EH (cell line): ENCODE measurements around the gene TEDC2.
A peak's percentile ranks its signal among the peaks of the same experiment; 100 is the strongest.

Experiments
- DNase-seq: peaks from one replicate; pipeline ENCODE4 v3.0.0-alpha.2; 2015; ENCODE audit warnings: low read depth

The TEDC2 gene

DNA sequence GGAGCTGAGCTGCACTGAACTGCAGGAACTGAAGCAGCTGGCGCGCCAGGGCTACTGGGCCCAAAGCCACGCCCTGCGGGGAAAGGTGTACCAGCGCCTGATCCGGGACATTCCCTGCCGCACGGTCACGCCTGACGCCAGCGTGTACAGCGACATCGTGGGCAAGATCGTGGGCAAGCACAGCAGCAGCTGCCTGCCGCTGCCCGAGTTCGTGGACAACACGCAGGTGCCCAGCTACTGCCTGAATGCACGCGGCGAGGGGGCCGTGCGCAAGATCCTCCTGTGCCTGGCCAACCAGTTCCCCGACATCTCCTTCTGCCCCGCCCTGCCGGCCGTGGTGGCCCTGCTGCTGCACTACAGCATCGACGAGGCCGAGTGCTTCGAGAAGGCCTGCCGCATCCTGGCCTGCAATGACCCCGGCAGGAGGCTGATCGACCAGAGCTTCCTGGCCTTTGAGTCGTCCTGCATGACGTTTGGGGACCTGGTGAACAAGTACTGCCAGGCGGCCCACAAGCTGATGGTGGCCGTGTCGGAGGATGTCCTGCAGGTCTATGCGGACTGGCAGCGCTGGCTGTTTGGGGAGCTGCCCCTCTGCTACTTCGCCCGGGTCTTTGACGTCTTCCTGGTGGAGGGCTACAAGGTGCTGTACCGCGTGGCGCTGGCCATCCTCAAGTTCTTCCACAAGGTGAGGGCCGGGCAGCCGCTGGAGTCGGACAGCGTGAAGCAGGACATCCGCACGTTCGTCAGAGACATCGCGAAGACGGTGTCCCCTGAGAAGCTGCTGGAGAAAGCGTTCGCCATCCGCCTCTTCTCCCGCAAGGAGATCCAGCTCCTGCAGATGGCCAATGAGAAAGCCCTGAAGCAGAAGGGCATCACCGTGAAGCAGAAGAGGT lies 36.6 kb downstream of the TEDC2 start:
- DNase-seq = no peak

DNA sequence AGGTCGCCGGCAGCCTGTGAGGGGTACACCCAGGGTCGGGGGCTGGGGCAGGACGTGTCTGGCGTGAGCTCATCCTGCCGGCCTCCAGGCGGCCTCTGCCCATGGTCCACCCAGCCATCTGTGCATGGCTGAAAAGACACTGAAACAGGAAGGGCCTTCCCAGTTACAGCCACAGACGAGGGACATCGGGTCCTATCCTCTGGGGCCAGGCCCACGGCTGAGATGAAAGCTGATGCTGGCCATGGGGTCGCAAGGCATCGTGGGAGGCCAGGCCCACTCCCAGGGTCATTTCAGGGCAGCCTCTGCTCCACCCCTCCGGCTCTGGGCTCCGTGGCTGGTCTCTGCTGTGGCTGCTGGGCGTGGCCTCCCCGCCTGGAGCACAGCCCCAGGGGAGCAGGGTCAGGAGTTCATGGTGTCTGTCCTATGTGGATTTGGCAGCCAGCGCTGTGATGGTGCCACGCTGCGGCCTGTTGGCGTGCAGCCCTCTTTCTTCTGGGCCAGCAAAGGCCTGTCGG lies 37.3 kb downstream of the TEDC2 start:
- no peak for DNase-seq

DNA sequence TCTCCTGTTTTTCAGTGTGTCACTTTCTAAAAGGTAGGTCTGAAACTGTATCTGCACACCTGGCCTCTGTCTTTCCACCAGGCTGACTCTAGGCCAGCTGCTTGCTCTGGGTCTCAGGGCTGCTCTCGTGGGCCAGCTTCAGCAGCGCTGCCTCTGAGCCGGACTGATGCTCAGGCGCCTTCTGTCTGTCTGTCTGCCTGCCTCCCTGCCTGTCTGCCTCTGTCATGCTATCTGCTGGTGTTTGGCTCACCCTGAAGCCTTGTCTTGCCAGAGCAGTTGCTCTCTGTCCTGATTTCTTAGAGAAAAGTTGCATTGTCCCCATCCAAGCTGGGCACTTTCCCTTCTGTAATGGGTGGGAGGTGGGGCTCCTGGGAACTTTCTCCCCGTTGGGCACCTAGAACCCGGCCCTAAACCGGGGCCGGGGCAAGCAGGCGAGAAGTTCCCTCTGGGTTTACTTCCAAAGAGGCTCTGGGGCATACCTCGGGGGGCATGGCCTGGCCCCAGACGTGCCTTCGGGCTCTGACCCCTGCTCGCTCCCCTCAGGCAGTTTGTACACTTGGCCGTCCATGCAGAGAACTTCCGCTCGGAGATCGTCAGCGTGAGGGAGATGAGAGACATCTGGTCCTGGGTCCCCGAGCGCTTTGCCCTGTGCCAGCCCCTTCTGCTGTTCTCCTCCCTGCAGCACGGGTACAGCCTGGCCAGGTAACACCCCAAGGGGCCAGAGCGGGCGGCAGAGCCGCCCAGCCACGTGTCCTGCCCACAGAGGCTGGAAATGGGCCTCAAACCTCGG lies 38.0 kb downstream of the TEDC2 start:
- no peak for DNase-seq

DNA sequence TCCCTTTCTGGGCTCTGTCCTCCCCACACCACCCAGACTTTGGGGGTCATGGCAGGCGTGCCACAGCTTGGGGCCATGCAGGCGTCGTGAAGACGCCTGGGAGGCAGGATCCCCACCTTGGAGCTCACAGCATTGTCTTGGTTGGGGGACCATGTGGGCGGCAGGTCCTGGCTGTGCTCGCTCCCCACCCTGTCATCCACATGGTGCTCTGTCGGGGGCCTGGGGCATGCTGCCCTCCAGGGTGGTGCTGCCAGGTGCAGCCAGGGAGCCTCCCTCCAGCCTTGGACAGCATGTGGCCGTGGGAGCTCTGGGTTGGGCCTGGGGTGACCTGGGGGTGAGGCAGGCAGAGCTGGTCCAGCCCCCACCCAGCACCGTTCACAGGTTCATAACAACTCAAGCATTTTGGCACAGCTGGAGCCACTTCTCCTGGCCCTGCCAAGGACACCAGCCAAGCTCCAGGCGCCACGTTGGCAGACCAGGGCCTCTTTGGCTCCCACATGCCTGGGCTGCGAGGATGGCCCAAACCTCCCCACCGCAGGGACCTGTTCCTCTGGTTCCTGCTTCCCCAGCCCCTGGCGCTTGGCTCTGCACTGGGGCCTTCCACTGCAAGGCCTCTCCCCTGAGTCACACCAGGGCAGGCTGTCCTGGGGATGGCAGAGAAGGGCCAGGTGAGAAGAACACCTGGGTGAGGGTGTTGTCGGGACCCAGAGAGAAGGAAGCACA lies 38.8 kb downstream of the TEDC2 start:
- DNase-seq = no peak

DNA sequence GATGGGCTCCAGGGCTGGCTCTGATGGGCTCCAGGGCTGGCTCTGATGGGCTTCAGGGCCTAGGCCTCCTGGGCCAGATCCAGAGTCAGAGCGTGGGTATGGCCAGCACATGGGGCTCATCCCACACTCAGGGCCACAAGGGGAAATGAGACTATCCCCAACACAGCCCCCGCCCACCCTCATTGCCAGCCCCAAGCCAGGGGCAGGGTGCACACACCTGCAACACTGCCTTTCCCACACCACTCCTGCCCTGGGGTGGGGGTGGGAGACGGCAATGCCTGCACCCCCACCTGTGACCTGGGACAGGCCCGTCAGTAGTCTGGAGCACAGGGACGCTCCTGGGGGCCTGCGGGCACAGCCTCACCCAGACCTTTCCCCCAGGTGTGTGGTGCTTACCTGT lies 39.5 kb downstream of the TEDC2 start:
- no peak for DNase-seq

DNA sequence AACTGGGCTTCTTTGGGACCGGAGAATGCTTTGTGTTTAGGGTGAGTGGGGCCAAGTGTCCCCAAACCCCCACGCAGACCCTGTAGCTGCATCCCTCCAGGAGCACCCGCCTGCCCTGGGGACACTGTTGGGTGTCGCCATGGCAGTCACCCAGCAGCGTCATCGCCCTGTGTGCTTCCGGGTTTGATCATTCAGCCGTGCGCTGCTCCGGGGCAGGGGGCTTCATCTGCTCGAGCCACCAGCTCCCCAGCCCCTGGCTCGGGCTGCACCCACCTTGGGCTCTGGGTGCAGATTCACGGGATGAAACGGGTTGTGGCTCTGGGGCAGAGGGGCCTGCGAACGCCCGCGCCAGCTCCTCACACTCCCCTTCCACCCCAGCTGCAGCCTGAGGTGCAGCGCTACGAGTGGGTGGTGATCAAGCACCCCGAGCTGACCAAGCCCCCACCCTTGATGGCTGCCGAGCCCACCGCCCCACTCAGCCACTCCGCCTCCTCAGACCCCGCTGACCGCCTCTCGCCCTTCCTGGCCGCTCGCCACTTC lies 40.1 kb downstream of the TEDC2 start:
- DNase-seq = no peak

DNA sequence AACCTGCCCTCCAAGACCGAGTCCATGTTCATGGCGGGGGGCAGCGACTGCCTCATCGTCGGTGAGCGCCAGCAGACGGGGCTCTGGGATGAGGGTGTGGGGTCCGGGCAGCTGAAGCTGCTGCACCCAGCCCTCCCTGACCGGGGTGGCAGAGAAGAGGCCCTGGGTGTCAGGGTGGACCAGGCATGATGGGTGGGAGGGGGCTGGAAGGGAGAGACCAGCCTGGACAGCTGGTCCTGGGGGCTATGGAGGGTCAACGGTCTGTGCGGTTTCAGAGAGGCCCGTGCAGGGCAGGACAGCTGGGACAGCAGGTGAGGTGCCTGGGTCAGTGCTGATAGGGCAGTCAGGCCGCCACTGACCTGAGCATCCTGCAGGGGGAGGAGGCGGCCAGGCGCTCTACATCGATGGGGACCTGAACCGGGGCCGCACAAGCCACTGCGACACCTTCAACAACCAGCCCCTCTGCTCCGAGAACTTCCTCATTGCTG lies 40.6 kb downstream of the TEDC2 start:
- DNase-seq = no peak

DNA sequence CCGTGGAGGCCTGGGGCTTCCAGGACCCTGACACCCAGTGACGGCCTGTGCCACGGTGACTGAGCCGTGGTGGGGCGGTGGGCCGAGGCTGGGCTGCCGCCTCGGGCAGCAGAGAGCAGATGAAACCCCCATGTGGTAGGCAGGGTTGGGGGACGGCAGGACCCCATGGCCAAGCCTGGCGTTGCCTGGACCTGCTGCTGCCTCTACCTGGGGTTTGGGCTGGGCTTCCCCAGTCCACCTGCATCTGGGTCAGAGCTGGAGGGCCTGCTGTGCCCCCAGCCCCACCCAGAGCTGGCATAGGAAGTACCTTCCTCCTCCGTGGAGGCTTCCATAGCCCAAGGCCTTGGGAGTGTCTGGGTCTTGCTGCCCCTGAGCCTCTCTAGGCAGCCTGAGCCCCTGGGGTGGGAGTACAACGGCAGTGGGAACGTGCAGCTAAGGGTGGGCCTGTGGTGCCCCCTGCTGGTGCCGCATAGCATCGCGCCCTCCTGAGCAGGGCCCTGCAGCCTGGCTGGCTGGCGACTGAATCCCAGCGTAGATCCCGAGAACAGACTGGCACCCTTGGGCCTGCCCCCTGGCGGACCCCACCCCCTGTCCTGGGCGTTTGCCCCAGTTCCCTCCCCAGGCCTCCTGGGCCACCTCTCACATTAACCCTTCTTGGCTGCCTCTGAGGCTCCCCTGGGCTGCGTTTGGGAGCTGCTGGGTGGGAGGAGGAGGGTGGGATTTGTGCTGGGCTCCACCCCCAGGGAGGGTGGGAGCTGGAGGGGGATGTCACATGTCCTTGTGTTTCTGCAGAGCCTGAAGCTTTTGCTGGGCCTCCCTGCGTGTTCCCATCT lies 41.2 kb downstream of the TEDC2 start:
- peak; percentile 75 for DNase-seq

DNA sequence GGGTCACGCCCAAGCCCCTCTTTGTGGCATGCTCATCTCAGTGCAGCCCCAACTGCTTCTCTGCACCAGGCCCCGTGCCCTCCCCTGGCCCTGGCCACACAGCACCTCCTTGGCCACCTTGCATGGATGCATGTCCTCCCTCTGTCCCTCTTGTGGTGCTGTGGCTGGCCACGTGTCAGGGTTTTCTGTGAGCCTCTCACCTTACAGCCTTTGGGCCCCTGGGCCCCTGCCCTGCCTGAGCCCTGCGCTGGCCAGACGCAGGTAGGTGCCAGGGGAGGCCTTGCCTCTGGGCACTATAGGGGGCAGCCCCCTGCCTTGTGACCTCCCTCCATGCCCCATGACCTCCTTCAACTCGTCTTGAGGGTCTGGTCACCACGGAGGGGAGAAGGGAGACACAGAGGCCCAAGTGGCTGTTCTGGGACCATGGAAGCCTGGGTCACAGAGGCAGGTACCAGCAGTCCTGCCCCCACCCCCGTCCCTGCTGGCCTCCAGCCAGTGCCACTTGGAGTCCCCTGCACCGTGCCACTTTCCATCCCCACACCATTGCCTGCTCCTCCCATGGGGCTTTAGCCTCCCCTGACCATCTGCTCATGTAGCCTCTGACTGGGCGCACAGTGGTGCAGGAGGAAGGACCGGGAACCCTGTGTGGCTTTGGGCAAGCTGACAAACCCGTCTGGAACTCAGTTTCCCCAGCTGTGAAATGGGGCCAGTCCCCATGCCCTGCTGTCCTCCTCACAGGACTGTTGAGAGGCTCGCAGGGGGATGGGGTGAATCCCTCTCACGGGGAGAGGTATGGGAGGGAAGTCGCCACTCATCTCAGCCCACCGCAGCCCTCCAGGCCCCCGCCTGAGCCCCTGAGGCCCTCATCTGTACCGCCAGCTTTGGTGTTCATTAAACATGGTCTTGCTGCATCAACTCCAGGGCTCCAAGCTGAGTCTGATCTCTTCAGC lies 42.3 kb downstream of the TEDC2 start:
- no peak for DNase-seq

DNA sequence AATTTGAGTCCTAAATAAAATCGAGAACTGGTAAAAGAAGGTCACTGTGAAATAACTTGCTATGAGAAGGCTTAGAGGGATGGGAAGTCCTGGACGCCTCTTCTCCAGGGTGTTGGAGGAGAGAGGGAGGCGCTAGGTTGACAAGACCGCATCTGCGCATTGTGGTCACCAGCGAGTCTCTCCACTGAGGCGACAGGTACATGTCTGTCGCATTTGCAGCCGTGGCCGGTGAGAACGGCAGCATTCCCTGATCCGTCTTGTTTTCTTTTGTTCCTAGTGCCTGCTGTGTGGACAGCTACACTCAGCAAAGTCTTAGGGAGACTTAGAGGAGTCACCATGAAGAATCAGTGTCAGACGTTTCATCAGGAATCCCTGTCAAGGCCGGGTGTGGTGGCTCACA lies 45.8 kb downstream of the TEDC2 start:
- DNase-seq = no peak

DNA sequence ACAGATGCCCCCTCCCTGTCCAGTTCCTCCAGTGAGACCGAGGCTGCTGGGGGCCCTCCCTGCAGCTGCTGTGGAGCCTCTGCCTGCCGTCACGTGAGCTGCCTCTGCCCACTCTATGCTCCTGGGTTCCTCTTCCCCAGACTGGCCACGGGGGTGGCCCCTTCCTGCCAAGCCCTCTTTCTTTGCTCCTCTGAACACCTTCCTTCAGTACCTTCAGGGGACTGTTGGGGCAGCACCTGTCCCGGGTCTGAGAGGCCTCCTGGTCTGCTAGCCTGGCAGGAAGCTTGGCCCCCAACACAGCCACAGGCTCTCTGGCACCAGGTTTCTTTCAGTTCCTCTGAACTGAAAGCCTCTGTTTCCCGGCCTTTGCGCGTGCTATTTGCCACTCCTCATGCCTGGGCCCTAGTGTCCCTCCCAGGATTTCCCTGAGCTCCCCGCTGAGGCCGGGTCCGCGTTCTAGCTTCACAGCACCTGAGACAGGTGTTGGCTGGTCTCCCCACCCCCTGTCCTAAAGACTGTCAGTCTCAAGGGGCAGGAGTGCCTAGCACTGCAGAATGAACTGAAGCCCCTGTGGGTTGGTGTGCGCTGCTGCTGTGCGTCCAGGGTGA lies 47.2 kb downstream of the TEDC2 start:
- no peak for DNase-seq

DNA sequence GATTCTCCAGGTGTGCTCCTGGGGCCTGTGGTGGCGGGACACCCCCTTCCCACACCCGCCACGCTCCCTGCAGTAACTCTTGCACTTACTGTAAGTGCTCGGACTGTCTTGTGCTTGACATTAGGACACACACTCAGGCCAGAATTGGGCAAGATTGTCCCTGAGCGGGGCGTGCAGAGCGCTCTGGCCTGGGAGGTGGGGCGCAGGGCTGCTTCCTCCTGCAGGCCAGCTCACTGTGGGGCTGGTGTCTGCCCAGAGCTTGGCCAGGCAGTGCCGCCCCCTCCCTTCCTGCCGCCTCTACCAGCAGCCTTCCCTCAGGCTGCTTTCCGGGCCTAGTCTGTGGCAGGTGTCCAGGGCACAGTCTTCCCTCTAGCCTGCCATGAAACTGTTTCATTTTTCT lies 47.8 kb downstream of the TEDC2 start:
- DNase-seq = no peak

DNA sequence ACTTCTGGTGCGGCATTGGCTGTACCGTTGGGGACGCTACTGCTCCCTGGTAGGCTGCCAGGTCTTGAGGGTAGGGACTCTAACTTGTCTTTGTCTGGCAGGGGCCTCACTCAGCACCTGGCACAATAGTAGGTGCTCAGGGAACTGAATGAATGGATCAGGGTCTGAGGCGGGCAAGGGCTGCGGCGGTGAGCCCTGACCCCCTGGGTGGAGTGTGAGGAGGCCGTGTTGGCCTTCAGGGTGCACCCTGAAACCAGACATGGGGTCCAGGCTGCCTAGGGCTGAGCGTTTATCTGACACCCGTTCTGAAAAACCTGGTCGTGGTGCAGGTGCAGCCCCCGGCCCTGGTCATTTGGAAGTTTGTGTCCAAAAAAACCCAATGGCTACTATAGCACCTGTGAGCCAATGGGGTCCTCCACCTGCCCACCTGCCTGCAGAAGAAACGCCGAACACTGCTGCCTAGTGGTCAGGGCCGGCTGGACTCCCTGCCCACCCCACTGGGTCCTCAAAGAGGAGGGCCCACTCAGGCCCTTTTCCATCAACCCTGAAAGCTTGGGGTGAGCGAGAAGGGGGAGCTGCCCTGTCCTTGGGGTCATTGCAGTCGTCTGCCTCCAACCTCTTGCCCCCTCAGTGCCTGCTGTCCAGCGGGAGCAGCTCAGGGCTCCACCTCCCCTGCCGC lies 49.0 kb downstream of the TEDC2 start:
- DNase-seq = no peak

DNA sequence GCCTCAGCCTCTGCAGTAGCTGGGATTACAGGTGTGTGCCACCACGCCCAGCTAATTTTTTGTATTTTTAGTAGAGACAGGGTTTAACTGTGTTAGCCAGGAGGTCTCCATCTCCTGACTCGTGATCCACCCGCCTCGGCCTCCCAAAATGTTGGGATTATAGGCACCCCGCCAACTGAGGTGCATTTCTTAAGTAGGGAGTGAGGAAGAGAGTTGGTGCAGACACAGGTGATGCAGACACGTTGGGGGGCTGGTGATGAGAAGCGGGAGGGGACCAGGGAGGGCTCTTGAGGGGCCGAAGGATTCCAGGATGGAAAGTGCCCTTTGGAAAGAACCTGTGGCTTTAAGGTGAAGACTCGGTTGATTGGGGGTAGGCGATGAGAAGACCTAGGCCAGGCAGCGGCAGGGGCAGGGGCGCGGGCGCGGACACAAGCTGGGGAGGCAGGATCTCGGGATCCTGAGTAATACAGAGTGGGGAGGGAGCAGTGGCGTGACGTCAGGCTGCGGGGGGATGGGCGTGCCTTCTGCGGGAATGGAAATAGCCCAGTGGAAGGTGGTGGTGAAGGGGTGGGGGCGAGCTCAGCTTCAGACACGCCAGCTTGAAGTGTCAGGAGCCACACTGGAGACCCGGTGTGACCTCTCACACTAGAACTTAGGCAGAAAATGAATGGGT lies 51.4 kb downstream of the TEDC2 start:
- peak; percentile 66 for DNase-seq

DNA sequence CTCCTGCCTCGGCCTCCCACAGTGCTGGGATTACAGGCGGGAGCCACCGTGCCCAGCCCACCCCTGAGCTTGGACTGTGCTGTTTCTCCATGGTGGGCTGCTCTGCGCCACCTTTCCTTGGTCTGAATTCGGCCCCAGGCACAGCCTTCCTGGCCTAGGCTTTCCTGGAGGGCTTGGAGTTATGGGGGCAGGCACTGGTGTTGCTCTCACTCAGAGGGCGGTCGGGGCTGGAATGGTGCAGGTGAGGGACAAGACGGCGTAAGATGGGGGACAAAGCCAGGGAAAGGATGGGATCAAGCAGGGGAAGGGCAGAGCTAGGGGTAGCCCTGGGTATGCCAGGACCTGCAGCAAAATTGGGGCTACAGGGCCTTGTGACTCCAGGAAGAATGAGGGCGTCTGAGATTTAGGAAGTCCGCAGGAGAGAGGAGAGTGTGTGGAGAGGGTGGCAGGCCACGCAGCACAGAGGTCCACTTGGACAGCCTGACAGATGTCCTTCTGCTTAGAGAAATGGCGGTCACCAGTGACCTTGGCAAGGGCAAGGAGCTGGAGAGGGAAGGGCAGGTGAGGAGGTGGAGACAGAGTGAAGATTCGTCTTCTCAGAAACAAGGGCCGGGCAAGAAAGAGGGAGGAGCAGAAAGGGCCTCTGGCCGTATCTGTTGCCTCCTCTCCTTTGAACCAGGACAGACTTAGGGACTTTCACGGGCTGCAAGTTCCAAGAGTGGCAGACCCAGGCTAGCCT lies 52.3 kb downstream of the TEDC2 start:
- DNase-seq = no peak

DNA sequence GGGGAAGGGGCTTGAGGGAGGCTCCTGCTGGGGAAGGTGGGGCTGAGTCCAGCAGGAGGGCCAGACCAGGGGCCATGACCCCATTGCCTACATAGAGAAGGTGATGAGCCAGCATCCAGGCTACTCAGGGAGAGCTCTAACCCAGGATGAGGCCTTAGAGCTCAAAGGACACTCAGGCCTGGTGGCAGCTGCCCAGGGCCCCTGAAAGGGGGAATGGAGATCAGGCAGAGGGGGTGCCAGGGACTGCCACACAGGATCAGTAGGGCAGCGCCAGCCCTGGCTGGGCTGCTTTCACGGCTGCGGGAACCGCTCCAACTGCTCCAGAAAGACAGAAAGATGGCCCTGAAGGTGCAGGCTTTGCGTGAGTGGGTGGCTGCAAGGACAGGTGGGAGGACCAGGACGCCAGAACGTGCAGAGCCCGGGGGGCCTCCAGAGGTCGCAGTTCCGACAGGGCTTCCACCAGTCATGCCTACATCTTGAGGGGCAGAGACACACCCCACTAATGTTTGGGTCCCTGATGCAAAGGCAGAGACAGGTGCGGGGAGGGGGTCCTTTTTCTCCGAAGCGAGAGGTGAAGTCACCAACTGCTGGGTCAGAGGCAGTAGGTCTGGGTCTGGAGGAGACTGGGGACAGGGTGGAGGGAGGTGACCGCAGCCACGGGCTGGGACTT lies 53.0 kb downstream of the TEDC2 start:
- DNase-seq = no peak
